HG02943 (cell line): ENCODE data around the gene NISCH.
"Not testable (repeated sequence)": the region's sequence is repeated elsewhere in the genome, so short reads cannot be mapped to it uniquely, and the experiment has no call there.

Source experiments
- ATAC-seq: cut with Tn5 transposase; IDR thresholded peaks from one replicate; pipeline ENCODE4 v1.9.1; 2021; ENCODE audit warnings: mild to moderate bottlenecking, low read depth, moderate library complexity; ENCODE audit not compliant: unreplicated experiment

Gene NISCH

GRCh38 chr3:52523386-52524257, 68.2 kb downstream of the NISCH start:
- ATAC-seq, result no peak

- ATAC-seq, result no peak
Measured at GRCh38 chr3:52524258-52524751, 68.9 kb downstream of the NISCH start.

GRCh38 chr3:52524752-52525679, 69.6 kb downstream of the NISCH start:
- ATAC-seq, result no peak

- ATAC-seq, result no peak
Measured at GRCh38 chr3:52525680-52526561, 70.5 kb downstream of the NISCH start.

- not testable (repeated sequence) for ATAC-seq
Measured at GRCh38 chr3:52526671-52527038, 71.3 kb downstream of the NISCH start.

- no peak for ATAC-seq
Measured at GRCh38 chr3:52527039-52527731, 71.8 kb downstream of the NISCH start.

GRCh38 chr3:52527732-52528585, 72.6 kb downstream of the NISCH start:
- ATAC-seq, result no peak

- ATAC-seq, result no peak
Measured at GRCh38 chr3:52528586-52529375, 73.4 kb downstream of the NISCH start.

GRCh38 chr3:52529376-52530333, 74.3 kb downstream of the NISCH start:
- ATAC-seq, result no peak

- ATAC-seq, result no peak
Measured at GRCh38 chr3:52530918-52531826, 75.8 kb downstream of the NISCH start.

- no peak for ATAC-seq
Measured at GRCh38 chr3:52531860-52532516, 76.6 kb downstream of the NISCH start.

- ATAC-seq, result no peak
Measured at GRCh38 chr3:52532517-52532837, 77.1 kb downstream of the NISCH start.

GRCh38 chr3:52532838-52533622, 77.6 kb downstream of the NISCH start:
- ATAC-seq, result no peak

GRCh38 chr3:52533623-52534280, 78.3 kb downstream of the NISCH start, which contains the start of gene NT5DC2:
Gene NT5DC2 (minus strand): TSS chr3:52533857. CDS start chr3:52533737, 120 bp downstream.
- no peak for ATAC-seq
